ENCODE data around the gene LCN6. TPM values are rescaled to one million over a fixed set of nuclear protein-coding genes. Genes with fewer than 3 reads are reported as not detected.

LCN6 gene
- total and polyA plus RNA-seq, 4 donors, result 1.4 to 12.3 (median 8.6) TPM; not detected in 1

- 52 to 65% methylated on average over 18 to 22 of the region's 22 CpGs for WGBS, 2 donors
- Histone ChIP-seq H3K9me3 (ENCODE audit: control insufficient read depth in 4 of 4, insufficient read depth in 3 of 4, low read length in 3 of 4) (no peaks in the 10 kb centered on the region), H3K27ac (ENCODE audit: low read depth in 1 of 2, low read length in 1 of 2) (no peak overlapping the region), H3K36me3 (ENCODE audit: control insufficient read depth in 4 of 4, insufficient read depth in 4 of 4, low read length in 4 of 4) (no peaks in the 10 kb centered on the region), H3K4me3 (no peak overlapping the region), H3K4me1 (ENCODE audit: control insufficient read depth in 5 of 5, insufficient read depth in 5 of 5, low read length in 5 of 5) (peaks cover 0 to 10% (median 6%) of the 10 kb centered on the region in 5 donors), H3K9ac (ENCODE audit: insufficient read depth in 1 of 2, low read length in 2 of 2) (no peak overlapping the region), H3K27me3 (ENCODE audit: control insufficient read depth in 3 of 3, insufficient read depth in 3 of 3, low read length in 2 of 3) (peaks cover 0 to 4% (median 2%) of the 10 kb centered on the region in 3 donors)
- TF ChIP-seq, protein P1, sequence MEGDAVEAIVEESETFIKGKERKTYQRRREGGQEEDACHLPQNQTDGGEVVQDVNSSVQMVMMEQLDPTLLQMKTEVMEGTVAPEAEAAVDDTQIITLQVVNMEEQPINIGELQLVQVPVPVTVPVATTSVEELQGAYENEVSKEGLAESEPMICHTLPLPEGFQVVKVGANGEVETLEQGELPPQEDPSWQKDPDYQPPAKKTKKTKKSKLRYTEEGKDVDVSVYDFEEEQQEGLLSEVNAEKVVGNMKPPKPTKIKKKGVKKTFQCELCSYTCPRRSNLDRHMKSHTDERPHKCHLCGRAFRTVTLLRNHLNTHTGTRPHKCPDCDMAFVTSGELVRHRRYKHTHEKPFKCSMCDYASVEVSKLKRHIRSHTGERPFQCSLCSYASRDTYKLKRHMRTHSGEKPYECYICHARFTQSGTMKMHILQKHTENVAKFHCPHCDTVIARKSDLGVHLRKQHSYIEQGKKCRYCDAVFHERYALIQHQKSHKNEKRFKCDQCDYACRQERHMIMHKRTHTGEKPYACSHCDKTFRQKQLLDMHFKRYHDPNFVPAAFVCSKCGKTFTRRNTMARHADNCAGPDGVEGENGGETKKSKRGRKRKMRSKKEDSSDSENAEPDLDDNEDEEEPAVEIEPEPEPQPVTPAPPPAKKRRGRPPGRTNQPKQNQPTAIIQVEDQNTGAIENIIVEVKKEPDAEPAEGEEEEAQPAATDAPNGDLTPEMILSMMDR (IDR thresholded peaks at IDR 0.05; ENCODE audit: control extremely low read depth, extremely low read depth), result no peak
- ATAC-seq (ENCODE audit: insufficient read depth, low FRiP score) (no peak), DNase-seq (no peak)
These were observed 2.2 kb downstream of the LCN6 start for GRCh38 chr9:136746155-136746490.

DNA sequence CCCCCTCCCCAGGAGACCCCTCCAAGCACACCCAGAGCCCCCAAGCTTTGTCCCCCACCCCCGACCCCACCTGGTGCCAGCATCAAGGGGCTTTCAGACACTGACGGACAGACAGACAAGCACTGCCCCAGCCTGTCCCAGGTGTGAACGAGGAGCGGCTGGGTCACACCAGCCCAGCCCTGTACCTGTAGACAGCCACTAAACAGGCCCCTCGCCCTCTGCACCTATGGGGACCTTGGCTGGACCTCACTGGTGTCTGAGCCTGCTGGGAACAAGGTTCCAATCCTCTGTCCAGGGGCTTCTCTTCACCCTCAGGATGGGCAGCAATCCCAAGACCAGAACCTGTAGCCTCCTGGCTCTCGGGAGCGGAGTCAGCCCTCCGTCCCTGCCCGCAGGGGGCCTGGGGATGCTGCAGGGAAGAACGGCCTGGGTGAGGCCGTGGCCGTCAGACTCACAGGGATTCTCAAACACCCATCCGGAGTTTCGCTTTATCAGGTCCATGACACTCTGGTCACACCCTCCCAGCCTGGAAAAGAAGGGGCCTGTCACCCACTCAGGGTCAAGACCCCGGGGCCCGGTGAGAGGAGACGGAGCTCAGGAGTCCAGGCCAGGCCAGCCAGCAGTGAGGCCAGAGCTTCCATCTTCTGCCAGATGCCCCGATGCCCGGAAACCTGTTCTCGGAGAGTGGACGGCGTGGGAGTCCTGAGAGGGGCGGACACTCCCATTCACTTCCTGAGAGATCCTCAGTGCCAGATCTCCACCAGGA is 2.8 kb downstream of the LCN6 start:
- no peak overlapping the region for H3K4me3 ChIP-seq
- peaks cover 0 to 4% (median 2%) of the 10 kb centered on the region in 3 donors for H3K27me3 ChIP-seq (ENCODE audit: control insufficient read depth in 3 of 3, insufficient read depth in 3 of 3, low read length in 2 of 3)
- 72 to 89% methylated on average over 23 of the region's 23 CpGs for WGBS, 2 donors
- H3K36me3 ChIP-seq (ENCODE audit: control insufficient read depth in 4 of 4, insufficient read depth in 4 of 4, low read length in 4 of 4), result no peaks in the 10 kb centered on the region
- ATAC-seq (ENCODE audit: insufficient read depth, low FRiP score), result no peak
- DNase-seq, result no peak
- peak overlapping the region in 1 of 2 donors; percentile 34 for H3K27ac ChIP-seq (ENCODE audit: low read depth in 1 of 2, low read length in 1 of 2)
- TF ChIP-seq, protein P1 (IDR thresholded peaks at IDR 0.05; ENCODE audit: control extremely low read depth, extremely low read depth), result no peak
- no peaks in the 10 kb centered on the region for H3K9me3 ChIP-seq (ENCODE audit: control insufficient read depth in 4 of 4, insufficient read depth in 3 of 4, low read length in 3 of 4)
- H3K9ac ChIP-seq (ENCODE audit: insufficient read depth in 1 of 2, low read length in 2 of 2), result no peak overlapping the region
- H3K4me1 ChIP-seq (ENCODE audit: control insufficient read depth in 5 of 5, insufficient read depth in 5 of 5, low read length in 5 of 5), result peaks cover 0 to 15% (median 10%) of the 10 kb centered on the region in 5 donors

GRCh38 chr9:136744773-136745172 is 3.6 kb downstream of the LCN6 start:
- H3K4me3 ChIP-seq, result no peak overlapping the region
- H3K9me3 ChIP-seq (ENCODE audit: control insufficient read depth in 4 of 4, insufficient read depth in 3 of 4, low read length in 3 of 4), result no peaks in the 10 kb centered on the region
- WGBS, 2 donors, result 86 to 95% methylated on average over 15 to 18 of the region's 18 CpGs
- H3K4me1 ChIP-seq (ENCODE audit: control insufficient read depth in 5 of 5, insufficient read depth in 5 of 5, low read length in 5 of 5), result peaks cover 0 to 15% (median 10%) of the 10 kb centered on the region in 5 donors
- DNase-seq (no peak), ATAC-seq (ENCODE audit: insufficient read depth, low FRiP score) (no peak)
- no peaks in the 10 kb centered on the region for H3K36me3 ChIP-seq (ENCODE audit: control insufficient read depth in 4 of 4, insufficient read depth in 4 of 4, low read length in 4 of 4)
- TF ChIP-seq, protein P1 (IDR thresholded peaks at IDR 0.05; ENCODE audit: control extremely low read depth, extremely low read depth), result no peak
- no peak overlapping the region for H3K9ac ChIP-seq (ENCODE audit: insufficient read depth in 1 of 2, low read length in 2 of 2)
- peaks cover 0 to 7% (median 4%) of the 10 kb centered on the region in 3 donors for H3K27me3 ChIP-seq (ENCODE audit: control insufficient read depth in 3 of 3, insufficient read depth in 3 of 3, low read length in 2 of 3)
- H3K27ac ChIP-seq (ENCODE audit: low read depth in 1 of 2, low read length in 1 of 2), result no peak overlapping the region

All from lung (tissue), 12 donors.